Measurements from ENCODE around the gene MRPL32.
"Not testable (repeated sequence)": the region's sequence is repeated elsewhere in the genome, so short reads cannot be mapped to it uniquely, and the experiment has no call there.

MRPL32 gene

GRCh38 chr7:42931834-42932651 is at the start of gene MRPL32, which contains the start of gene PSMA2:
Gene MRPL32, plus strand, starts transcription at chr7:42932376. Its CDS starts 11 bp downstream, at chr7:42932387.
Gene PSMA2, minus strand, starts transcription at chr7:42932174. Its CDS starts 16 bp downstream, at chr7:42932158.
- H3K27ac ChIP-seq: peak within 1 kb of the TSS; percentile 58
- TF ChIP-seq ZFX (IDR thresholded peaks at IDR 0.05; ENCODE audit: borderline replicate concordance) (no peak), CTCF (IDR thresholded peaks at IDR 0.05) (no peak)

- no peak overlapping the region for H3K27ac ChIP-seq
- TF ChIP-seq CTCF (IDR thresholded peaks at IDR 0.05): no peak
- TF ChIP-seq ZFX (IDR thresholded peaks at IDR 0.05; ENCODE audit: borderline replicate concordance): no peak
Observed at GRCh38 chr7:42883950-42884349, 48.2 kb upstream of the MRPL32 start.

GRCh38 chr7:42885183-42885582 is 47.0 kb upstream of the MRPL32 start:
- H3K27ac ChIP-seq: not testable (repeated sequence)

GRCh38 chr7:42886129-42886528 is 46.0 kb upstream of the MRPL32 start:
- H3K27ac ChIP-seq: peak overlapping the region; percentile 96
- TF ChIP-seq CTCF (IDR thresholded peaks at IDR 0.05): peak; percentile 59
- TF ChIP-seq ZFX (IDR thresholded peaks at IDR 0.05; ENCODE audit: borderline replicate concordance): no peak

- H3K27ac ChIP-seq: peak overlapping the region; percentile 96
- TF ChIP-seq CTCF (IDR thresholded peaks at IDR 0.05): no peak
Observed at GRCh38 chr7:42886893-42887505, 45.2 kb upstream of the MRPL32 start.

GRCh38 chr7:42893346-42894240 is 38.6 kb upstream of the MRPL32 start:
- TF ChIP-seq CTCF (IDR thresholded peaks at IDR 0.05) (no peak), ZFX (IDR thresholded peaks at IDR 0.05; ENCODE audit: borderline replicate concordance) (no peak)
- no peak overlapping the region for H3K27ac ChIP-seq

- no peak for TF ChIP-seq CTCF (IDR thresholded peaks at IDR 0.05)
- TF ChIP-seq ZFX (IDR thresholded peaks at IDR 0.05; ENCODE audit: borderline replicate concordance): no peak
- no peak overlapping the region for H3K27ac ChIP-seq
Observed at GRCh38 chr7:42900842-42901241, 31.3 kb upstream of the MRPL32 start.

Data from 22Rv1 (cell line).